Spleen (tissue), 7 donors: Measurements from ENCODE around the gene CCNL1.

Experiments
- POLR2A ChIP-seq, 3 donors: fragments of 450-650 bp; IDR thresholded peaks; one replicate each; pipeline ENCODE4 v1.5.1; 2017; ENCODE audit warnings: antibody characterized with exemption in 3 of 3, mild to moderate bottlenecking in 1 of 3
- POLR2AphosphoS5 ChIP-seq, 3 donors: sonication (generic); formaldehyde crosslinking; IDR thresholded peaks; one replicate each; pipeline ENCODE4 v1.5.1; 2017; ENCODE audit warnings: antibody characterized with exemption in 3 of 3
- TF ChIP-seq, protein P1 (sequence below), 11 experiments: fragments of 200-600 bp in 7 of 11; fragments of 450-650 bp in 4 of 11; sonication (generic) in 4 of 11; IDR thresholded peaks in 8 of 11; conservative IDR thresholded peaks in 3 of 11; 1 replicate in 7 of 11; 2 replicates in 4 of 11; pipeline versions ENCODE4 v1.4.0 to v1.8.0; 2016 to 2021; ENCODE audit warnings: antibody characterized with exemption in 11 of 11, inconsistent platforms in 4 of 11, mild to moderate bottlenecking in 1 of 11
- donor health status: DM: no; HTN: no; CAD: no; lungs with moderate emphysema.
- donor health status: DM: no; HTN: no; CAD: no.
- donor health status: DM: no; HTN: no; CAD: no.

DNA sequence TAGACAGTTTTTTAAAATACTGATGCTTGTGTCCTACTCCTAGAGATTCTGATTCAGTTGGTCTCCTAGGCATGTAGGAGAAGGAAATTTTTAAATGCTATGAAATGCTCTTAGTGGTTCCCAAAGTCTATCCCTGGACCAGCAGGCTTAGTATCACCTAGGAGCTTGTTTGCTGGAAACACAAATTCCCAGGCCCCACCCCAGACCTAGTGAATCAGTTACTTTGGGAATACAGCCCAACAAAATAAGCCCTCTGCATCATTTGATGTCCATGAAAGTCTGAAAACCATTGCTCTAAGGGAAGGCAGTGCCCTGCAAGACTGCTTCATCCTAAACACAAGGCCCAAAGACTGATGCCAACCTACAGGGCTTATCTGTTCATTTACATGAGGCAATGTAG lies 36.3 kb downstream of the CCNL1 start:
- TF ChIP-seq, protein P1, sequence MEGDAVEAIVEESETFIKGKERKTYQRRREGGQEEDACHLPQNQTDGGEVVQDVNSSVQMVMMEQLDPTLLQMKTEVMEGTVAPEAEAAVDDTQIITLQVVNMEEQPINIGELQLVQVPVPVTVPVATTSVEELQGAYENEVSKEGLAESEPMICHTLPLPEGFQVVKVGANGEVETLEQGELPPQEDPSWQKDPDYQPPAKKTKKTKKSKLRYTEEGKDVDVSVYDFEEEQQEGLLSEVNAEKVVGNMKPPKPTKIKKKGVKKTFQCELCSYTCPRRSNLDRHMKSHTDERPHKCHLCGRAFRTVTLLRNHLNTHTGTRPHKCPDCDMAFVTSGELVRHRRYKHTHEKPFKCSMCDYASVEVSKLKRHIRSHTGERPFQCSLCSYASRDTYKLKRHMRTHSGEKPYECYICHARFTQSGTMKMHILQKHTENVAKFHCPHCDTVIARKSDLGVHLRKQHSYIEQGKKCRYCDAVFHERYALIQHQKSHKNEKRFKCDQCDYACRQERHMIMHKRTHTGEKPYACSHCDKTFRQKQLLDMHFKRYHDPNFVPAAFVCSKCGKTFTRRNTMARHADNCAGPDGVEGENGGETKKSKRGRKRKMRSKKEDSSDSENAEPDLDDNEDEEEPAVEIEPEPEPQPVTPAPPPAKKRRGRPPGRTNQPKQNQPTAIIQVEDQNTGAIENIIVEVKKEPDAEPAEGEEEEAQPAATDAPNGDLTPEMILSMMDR (IDR thresholded peaks at IDR 0.05 in 8 of 11, conservative IDR thresholded peaks at IDR 0.05 in 3 of 11) = no peak
- TF ChIP-seq POLR2A (IDR thresholded peaks at IDR 0.05) (no peak), POLR2AphosphoS5 (IDR thresholded peaks at IDR 0.05) (no peak)
